ENCODE data around the gene GADD45GIP1.
"Not testable (repeated sequence)": the region's sequence is repeated elsewhere in the genome, so short reads cannot be mapped to it uniquely, and the experiment has no call there.

Gene GADD45GIP1

GRCh38 chr19:12955575-12955974 is 1.4 kb downstream of the GADD45GIP1 start:
- DNase-seq = not testable (repeated sequence)

GRCh38 chr19:12954612-12954962 is 2.4 kb downstream of the GADD45GIP1 start:
- no peak for DNase-seq

- no peak for DNase-seq
Measured at GRCh38 chr19:12953799-12954611, 3.0 kb downstream of the GADD45GIP1 start.

GRCh38 chr19:12953138-12953798 is 3.8 kb downstream of the GADD45GIP1 start:
- no peak for DNase-seq

DNA sequence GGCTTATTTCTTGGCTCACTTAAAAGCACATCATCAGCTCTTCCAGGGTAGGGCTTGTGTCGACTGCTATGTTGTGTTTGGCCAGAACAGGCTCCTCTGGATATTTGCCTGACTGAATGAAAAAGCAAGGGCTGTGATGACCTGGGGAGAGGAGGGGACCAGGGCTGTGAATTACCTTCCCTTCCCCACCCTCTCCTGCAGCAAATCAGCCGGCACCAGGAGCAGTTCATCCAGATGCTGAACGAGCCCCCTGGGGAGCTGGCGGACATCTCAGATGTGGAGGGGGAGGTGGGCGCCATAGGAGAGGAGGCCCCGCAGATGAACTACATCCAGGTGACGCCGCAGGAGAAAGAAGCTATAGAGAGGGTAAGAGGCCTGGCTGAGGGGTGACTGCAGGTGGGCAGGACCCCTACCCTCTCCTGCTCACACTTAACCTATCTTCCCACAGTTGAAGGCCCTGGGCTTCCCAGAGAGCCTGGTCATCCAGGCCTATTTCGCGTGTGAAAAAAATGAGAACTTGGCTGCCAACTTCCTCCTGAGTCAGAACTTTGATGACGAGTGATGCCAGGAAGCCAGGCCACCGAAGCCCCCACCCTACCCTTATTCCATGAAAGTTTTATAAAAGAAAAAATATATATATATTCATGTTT is 4.4 kb downstream of the GADD45GIP1 start:
- no peak for DNase-seq

GRCh38 chr19:12952050-12952449 is 5.0 kb downstream of the GADD45GIP1 start:
- DNase-seq = not testable (repeated sequence)

DNA sequence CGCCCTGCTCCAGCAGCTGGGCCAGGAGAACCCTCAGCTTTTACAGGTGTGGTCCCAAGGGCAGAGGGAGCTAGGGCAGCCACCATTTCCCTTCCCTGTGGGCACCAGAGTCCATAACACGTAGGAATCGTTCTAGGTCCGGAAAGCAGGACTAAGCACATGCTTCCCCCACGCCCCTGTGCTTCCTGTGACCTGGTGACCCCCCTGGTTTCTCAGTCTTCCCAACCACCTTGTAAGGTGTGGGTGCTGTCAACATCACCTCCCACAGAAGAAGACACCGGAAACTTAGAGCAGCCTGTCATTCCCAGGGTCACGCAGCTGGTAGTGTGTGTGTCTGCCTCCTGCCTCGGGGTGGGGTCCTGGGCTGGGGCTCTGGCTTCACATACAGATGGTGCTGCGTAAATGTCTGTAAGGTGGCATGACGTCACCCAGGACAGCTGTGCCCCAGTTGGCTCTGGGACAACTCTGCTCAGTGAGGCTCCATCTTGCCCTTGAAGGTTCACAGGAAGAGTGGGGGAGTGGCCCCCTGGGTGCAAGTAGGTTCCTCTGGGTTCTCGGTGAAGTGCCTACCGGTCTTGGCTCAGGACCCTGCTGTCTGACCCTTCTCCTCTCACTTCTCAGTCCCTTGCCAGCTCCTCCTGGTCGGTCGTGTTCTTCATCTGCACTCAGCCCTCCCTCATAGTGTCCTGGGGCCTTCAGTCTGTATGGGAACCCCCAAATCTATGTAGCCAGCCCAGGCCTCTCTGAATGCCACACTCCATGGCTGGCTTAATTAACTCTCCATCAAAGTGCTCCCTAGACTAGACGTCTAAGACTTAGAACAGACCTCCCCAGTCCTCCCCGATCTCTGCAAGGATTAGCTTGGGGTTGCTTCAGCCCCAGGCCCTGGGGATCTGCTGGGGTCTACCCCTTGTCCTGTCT is 7.4 kb downstream of the GADD45GIP1 start:
- no peak for DNase-seq

DNA sequence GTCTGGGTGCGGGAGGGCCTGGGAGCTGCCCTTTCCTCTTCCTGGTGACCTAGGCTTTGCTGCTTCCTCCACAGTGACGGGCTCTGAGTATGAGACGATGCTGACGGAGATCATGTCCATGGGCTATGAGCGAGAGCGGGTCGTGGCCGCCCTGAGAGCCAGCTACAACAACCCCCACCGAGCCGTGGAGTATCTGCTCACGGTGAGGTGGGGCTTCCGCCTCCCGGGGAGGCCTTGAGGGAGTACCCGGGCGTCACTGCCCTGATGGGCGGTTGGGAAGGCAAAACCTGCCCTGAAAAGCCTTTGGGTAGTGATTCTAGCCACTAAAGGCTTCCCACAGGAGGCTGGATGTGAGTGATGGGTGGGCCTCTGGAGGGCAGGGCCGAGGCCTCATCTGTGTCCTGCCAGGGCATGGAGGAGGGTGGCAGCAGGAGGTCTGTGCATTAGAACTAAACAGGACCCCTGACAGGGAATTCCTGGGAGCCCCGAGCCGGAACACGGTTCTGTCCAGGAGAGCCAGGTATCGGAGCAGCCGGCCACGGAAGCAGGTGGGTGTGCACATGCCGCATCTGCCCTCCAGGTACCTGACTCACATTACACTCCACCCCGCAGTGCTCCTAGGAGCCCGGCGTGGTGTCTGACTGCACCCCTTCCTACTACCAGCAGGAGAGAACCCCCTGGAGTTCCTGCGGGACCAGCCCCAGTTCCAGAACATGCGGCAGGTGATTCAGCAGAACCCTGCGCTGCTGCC is 8.2 kb downstream of the GADD45GIP1 start:
- DNase-seq = no peak

- DNase-seq = no peak
Measured at GRCh38 chr19:12947702-12948611, 9.1 kb downstream of the GADD45GIP1 start.

DNA sequence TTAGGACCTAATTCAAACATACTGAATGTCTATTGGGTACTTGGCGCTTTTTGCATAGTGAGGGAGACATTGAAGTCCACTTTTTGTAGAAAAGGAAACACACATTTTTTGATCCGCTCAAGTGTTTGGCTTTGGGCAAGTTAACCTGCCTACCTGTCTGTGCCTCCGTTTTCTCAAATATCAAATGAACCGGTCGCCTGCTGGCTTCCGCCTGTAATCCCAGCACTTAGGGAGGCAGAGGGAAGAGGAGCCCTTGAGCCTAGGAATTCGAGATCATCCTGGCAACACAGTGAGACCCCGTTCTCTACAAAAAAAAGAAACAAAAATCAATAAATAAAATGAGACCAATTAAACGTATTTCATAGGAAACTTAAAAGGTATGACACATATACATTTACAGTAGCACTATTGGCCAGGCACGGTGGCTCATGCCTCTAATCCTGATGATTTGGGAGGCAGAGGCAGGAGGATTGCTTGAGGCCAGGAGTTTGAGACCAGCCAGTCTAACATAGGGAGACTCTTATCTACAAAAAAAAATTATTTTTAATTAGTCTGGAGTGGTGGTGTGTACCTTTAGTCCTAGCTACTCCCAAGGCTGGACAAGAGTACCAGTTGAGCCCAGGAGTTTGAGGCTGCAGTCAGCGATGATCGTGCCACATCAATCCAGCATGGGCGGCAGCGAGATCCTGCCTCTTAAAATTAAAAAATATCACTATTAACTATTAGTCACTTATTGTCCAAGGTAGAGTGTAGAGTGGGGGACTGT is 10.1 kb downstream of the GADD45GIP1 start:
- DNase-seq = no peak

DNA sequence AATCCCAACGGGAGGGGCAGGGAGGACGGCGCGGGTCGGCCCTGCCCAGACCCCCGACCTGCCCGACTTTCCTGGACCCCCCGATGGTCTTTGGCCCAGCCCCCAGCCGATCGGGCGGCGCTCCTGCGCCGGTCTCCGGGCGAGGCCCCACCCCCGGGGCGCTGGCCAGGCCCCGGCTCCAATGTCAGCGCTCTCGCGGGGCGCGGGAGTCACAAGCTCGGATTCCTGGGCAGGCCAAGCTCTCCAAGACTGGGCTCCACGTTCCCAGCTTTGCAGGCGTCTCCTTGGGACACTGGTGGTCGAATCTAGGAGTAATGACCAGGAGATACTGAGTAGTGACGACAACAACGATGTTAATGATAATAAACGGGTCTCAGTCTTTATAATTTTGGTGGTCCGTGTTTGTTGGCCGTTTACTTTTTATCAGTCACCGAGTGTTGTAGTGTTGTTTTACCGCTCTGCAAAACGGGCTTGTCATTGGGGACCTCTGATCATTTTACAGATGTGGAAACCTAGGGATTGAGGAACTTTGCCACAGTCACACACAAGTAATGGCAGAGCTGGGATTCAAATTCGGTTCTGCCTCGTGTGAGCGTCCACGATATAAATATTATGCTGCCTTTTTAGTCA is 10.8 kb downstream of the GADD45GIP1 start:
- peak; percentile 41 for DNase-seq

GRCh38 chr19:12945479-12946091 is 11.4 kb downstream of the GADD45GIP1 start, which contains the start of gene RAD23A:
Gene RAD23A, plus strand, starts transcription at chr19:12945862. Its CDS starts 87 bp downstream, at chr19:12945949.
- peak; percentile 96 for DNase-seq

DNA sequence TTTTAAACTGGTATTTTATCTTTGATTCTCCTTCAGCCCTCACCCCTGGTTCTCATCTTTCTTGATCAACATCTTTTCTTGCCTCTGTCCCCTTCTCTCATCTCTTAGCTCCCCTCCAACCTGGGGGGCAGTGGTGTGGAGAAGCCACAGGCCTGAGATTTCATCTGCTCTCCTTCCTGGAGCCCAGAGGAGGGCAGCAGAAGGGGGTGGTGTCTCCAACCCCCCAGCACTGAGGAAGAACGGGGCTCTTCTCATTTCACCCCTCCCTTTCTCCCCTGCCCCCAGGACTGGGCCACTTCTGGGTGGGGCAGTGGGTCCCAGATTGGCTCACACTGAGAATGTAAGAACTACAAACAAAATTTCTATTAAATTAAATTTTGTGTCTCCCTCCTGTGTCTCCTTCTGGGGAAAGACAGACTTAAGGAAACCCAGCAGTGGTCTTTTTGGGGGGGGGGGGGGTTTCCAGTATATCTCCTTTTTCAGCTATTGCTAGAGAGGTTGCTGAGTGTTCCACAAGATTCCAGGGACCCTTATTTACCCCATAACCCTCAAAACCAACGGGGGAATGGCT is 12.8 kb downstream of the GADD45GIP1 start:
- no peak for DNase-seq

DNA sequence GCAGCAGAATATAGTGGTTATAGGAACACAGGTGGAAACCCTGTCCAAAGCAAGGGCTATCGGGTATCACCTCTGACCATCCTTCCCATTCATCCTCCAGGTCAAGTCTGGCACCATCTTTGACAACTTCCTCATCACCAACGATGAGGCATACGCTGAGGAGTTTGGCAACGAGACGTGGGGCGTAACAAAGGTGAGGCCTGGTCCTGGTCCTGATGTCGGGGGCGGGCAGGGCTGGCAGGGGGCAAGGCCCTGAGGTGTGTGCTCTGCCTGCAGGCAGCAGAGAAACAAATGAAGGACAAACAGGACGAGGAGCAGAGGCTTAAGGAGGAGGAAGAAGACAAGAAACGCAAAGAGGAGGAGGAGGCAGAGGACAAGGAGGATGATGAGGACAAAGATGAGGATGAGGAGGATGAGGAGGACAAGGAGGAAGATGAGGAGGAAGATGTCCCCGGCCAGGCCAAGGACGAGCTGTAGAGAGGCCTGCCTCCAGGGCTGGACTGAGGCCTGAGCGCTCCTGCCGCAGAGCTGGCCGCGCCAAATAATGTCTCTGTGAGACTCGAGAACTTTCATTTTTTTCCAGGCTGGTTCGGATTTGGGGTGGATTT is 13.5 kb downstream of the GADD45GIP1 start:
- DNase-seq = no peak

- DNase-seq = no peak
Measured at GRCh38 chr19:12940897-12941296, 16.1 kb downstream of the GADD45GIP1 start.

GRCh38 chr19:12939975-12940423 is 17.0 kb downstream of the GADD45GIP1 start:
- DNase-seq = no peak

- DNase-seq = peak; percentile 3
Measured at GRCh38 chr19:12938779-12939601, 18.0 kb downstream of the GADD45GIP1 start.

Data from activated effector memory CD4-positive, alpha-beta T cell treated with Interleukin-2 at 50 U/mL for 16 hours (primary cell).